Keratinocyte (primary cell): Measurements from ENCODE around the gene IPMK. TPM values are rescaled to one million over a fixed set of nuclear protein-coding genes. Genes with fewer than 3 reads are reported as not detected.

Experiments used
- DNase-seq: peaks from one replicate; pipeline ENCODE4 v3.0.0-alpha.2; 2011; ENCODE audit warnings: low read depth, missing footprints, low spot score
- FAIRE-seq: peaks from 2 replicates; lab custom pipeline; 2011; peaks lifted over from hg19 to GRCh38; lab: Jason Lieb, UNC
- H2AFZ ChIP-seq: 2 replicates; pipeline ENCODE4 v1.6.0; 2012; ENCODE audit warnings: low read length, control low read depth, inconsistent platforms; ENCODE audit not compliant: control insufficient read depth
- H3K27ac ChIP-seq: 2 replicates; pipeline ENCODE4 v1.5.1; 2011; ENCODE audit warnings: low read length; ENCODE audit not compliant: control insufficient read depth, insufficient read depth
- H3K27me3 ChIP-seq: 3 replicates; pipeline ENCODE4 v1.6.0; 2011; ENCODE audit warnings: low read length; ENCODE audit not compliant: control insufficient read depth, insufficient read depth; ENCODE audit errors: extremely low read depth
- H3K36me3 ChIP-seq, 2 experiments: 2 replicates in 1 of 2; 3 replicates in 1 of 2; pipeline ENCODE4 v1.5.1; 2011; ENCODE audit warnings: low read length in 2 of 2, mild to moderate bottlenecking in 1 of 2; ENCODE audit not compliant: control insufficient read depth in 2 of 2, insufficient read depth in 2 of 2; ENCODE audit errors: extremely low read depth in 1 of 2
- H3K4me1 ChIP-seq: 3 replicates; pipeline ENCODE4 v1.5.1; 2011; ENCODE audit warnings: low read length; ENCODE audit not compliant: control insufficient read depth, insufficient read depth; ENCODE audit errors: extremely low read depth
- H3K4me2 ChIP-seq: 3 replicates; pipeline ENCODE4 v1.6.0; 2011; ENCODE audit warnings: low read depth, low read length; ENCODE audit not compliant: control insufficient read depth, insufficient read depth; ENCODE audit errors: extremely low read depth
- H3K4me3 ChIP-seq, 3 experiments: fragments of 200-600 bp in 1 of 3; sonication (generic) in 1 of 3; 2 replicates in 2 of 3; 3 replicates in 1 of 3; pipeline ENCODE4 v1.5.1; 2011 to 2016; ENCODE audit warnings: low read length in 3 of 3, mild to moderate bottlenecking in 3 of 3, control low read depth in 2 of 3, inconsistent platforms in 1 of 3, low read depth in 1 of 3, mixed read lengths in 1 of 3, mixed run types in 1 of 3, moderate library complexity in 1 of 3; ENCODE audit not compliant: control insufficient read depth in 2 of 3, insufficient read depth in 2 of 3; ENCODE audit errors: extremely low read depth in 1 of 3
- H3K79me2 ChIP-seq: 2 replicates; pipeline ENCODE4 v1.6.0; 2012; ENCODE audit warnings: low read length; ENCODE audit not compliant: control insufficient read depth, insufficient read depth
- H3K9ac ChIP-seq: 3 replicates; pipeline ENCODE4 v1.6.0; 2011; ENCODE audit warnings: low read length; ENCODE audit not compliant: control insufficient read depth, insufficient read depth; ENCODE audit errors: extremely low read depth
- H3K9me1 ChIP-seq: 3 replicates; pipeline ENCODE4 v1.6.0; 2011; ENCODE audit warnings: low read length; ENCODE audit not compliant: control insufficient read depth, insufficient read depth; ENCODE audit errors: extremely low read depth
- H3K9me3 ChIP-seq: 2 replicates; pipeline ENCODE4 v1.5.1; 2012; ENCODE audit warnings: low read depth, low read length; ENCODE audit not compliant: control insufficient read depth
- H4K20me1 ChIP-seq: 3 replicates; pipeline ENCODE4 v1.6.0; 2011; ENCODE audit warnings: low read length; ENCODE audit not compliant: control insufficient read depth, insufficient read depth; ENCODE audit errors: extremely low read depth
- CTCF ChIP-seq, 3 experiments: IDR thresholded peaks in 1 of 3; conservative IDR thresholded peaks in 1 of 3; optimal IDR thresholded peaks in 1 of 3; 2 replicates in 2 of 3; 3 replicates in 1 of 3; pipeline versions ENCODE3 to v1.5.1; 2011; ENCODE audit warnings: low read length in 3 of 3, mild to moderate bottlenecking in 3 of 3, moderate library complexity in 2 of 3, control low read depth in 1 of 3, inconsistent platforms in 1 of 3; ENCODE audit not compliant: insufficient read depth in 2 of 3; ENCODE audit errors: extremely low read depth in 1 of 3
- EZH2 ChIP-seq: IDR thresholded peaks from one replicate; pipeline ENCODE4 v1.6.1; 2012; ENCODE audit warnings: inconsistent platforms, mild to moderate bottlenecking, low read length, moderate library complexity
- dilution Hi-C: fragments of 300-500 bp; cut with MboI; formaldehyde crosslinking; loops from one replicate; pipeline ENCODE4 v1.7.0; 2020; ENCODE audit warnings: low sequenced_read_pairs; ENCODE audit not compliant: extremely low pct_ligation_motif_present
- polyA plus RNA-seq, 5 experiments: library from polyadenylated mRNA; depleted of rRNA in 3 of 5; stranded (reverse) in 3 of 5; stranded (forward) in 1 of 5; unstranded in 1 of 5; fragments of >200 nt; gene quantifications; 1 replicate in 1 of 5; 2 replicates in 3 of 5; 3 replicates in 1 of 5; pipeline versions ENCODE4 v1.2.1 to v1.2.3, GENCODE V29; 2011 to 2012; ENCODE audit warnings: missing spikeins in 2 of 5, low read depth in 1 of 5, low replicate concordance in 1 of 5

Gene IPMK
- polyA plus RNA-seq, 1 donor (not counting 4 experiments of a cell fraction or from before 2014, with no cell fraction given): 4.5 TPM

GRCh38 chr10:58275261-58275660 lies 7.6 kb upstream of the IPMK start:
- H4K20me1 ChIP-seq: no peaks in the 10 kb centered on the region
- H3K27me3 ChIP-seq: no peaks in the 10 kb centered on the region
- no peaks in the 10 kb centered on the region for H3K9me1 ChIP-seq
- no peaks in the 10 kb centered on the region for H3K9me3 ChIP-seq
- DNase-seq: no peak
- H3K4me1 ChIP-seq: peaks cover 16% of the 10 kb centered on the region
- no peak overlapping the region for H3K4me3 ChIP-seq
- dilution Hi-C loops: no loop called here
- no peak for FAIRE-seq
- H3K4me2 ChIP-seq: no peak overlapping the region
- peaks cover 0 to 2% of the 10 kb centered on the region in 2 experiments for H3K36me3 ChIP-seq
- TF ChIP-seq CTCF (optimal IDR thresholded peaks at IDR 0.05 in 1 of 3, IDR thresholded peaks at IDR 0.05 in 1 of 3, conservative IDR thresholded peaks at IDR 0.05 in 1 of 3; ENCODE audit: extremely low read depth in 1 of 3, insufficient read depth in 2 of 3, low read length in 3 of 3) (no peak), EZH2 (no peak)
- H3K9ac ChIP-seq: no peak overlapping the region
- H3K27ac ChIP-seq: no peak overlapping the region
- no peak overlapping the region for H2AFZ ChIP-seq
- peaks cover 40% of the 10 kb centered on the region for H3K79me2 ChIP-seq

GRCh38 chr10:58269782-58270290 lies 2.1 kb upstream of the IPMK start:
- dilution Hi-C loops: no loop called here
- Histone ChIP-seq H3K27me3 (no peaks in the 10 kb centered on the region), H3K4me1 (peaks cover 25% of the 10 kb centered on the region), H2AFZ (peak overlapping the region; percentile 96), H3K79me2 (peaks cover 61% of the 10 kb centered on the region), H3K9ac (peak overlapping the region; percentile 94), H3K4me3 (peak overlapping the region; percentile 69 to 97 (median 96)), H3K9me3 (no peaks in the 10 kb centered on the region), H3K9me1 (no peaks in the 10 kb centered on the region), H3K4me2 (peak overlapping the region; percentile 84), H3K27ac (peak overlapping the region; percentile 97), H3K36me3 (no peaks in the 10 kb centered on the region), H4K20me1 (no peaks in the 10 kb centered on the region)
- FAIRE-seq: no peak
- TF ChIP-seq CTCF (optimal IDR thresholded peaks at IDR 0.05 in 1 of 3, IDR thresholded peaks at IDR 0.05 in 1 of 3, conservative IDR thresholded peaks at IDR 0.05 in 1 of 3; ENCODE audit: extremely low read depth in 1 of 3, insufficient read depth in 2 of 3, low read length in 3 of 3) (no peak), EZH2 (no peak)
- no peak for DNase-seq
